A549 (cell line): ENCODE measurements around the gene PIAS4.

Experiments used
- CEBPB ChIP-seq, 2 experiments: fragments of >200 bp in 1 of 2; sonication (Bioruptor Twin) in 1 of 2; formaldehyde crosslinking in 1 of 2; IDR thresholded peaks; 2 replicates each; pipeline ENCODE4 v1.6.1; 2012 to 2016
- CTCF ChIP-seq: fragments of >200 bp; sonication (Bioruptor Twin); formaldehyde crosslinking; IDR thresholded peaks from 3 replicates; pipeline ENCODE4 v1.5.1; 2016
- ELK1 ChIP-seq: fragments of 150-350 bp; IDR thresholded peaks from 2 replicates; pipeline ENCODE4 v1.6.1; 2014; ENCODE audit warnings: low read depth, mild to moderate bottlenecking, low read length
- EP300 ChIP-seq, 2 experiments: fragments of >200 bp; sonication (Bioruptor Twin); formaldehyde crosslinking; IDR thresholded peaks; 2 replicates in 1 of 2; 3 replicates in 1 of 2; pipeline ENCODE4 v1.6.1; 2016 to 2017
- ESRRA ChIP-seq: fragments of 150-350 bp; IDR thresholded peaks from 2 replicates; pipeline ENCODE4 v1.6.1; 2014; ENCODE audit warnings: mild to moderate bottlenecking, low read length, borderline replicate concordance
- HOXB13 ChIP-seq: fragments of 250-450 bp; sonication (Bioruptor Pico); IDR thresholded peaks from 2 replicates; pipeline ENCODE4 v1.5.0; 2020; ENCODE audit warnings: low read depth, mild to moderate bottlenecking, moderate library complexity
- MAFK ChIP-seq: fragments of 450-650 bp; IDR thresholded peaks from 2 replicates; pipeline ENCODE4 v1.6.1; 2014; ENCODE audit not compliant: partially characterized antibody
- MYC ChIP-seq: IDR thresholded peaks from 2 replicates; pipeline ENCODE4 v1.6.1; 2012; ENCODE audit warnings: mild to moderate bottlenecking, inconsistent platforms, low read length, improper control_type of control experiment, borderline replicate concordance
- NFE2L2 ChIP-seq: fragments of 150-350 bp; conservative IDR thresholded peaks from 2 replicates; pipeline ENCODE4 v1.6.1; 2014; ENCODE audit warnings: low read length
- RAD21 ChIP-seq, 2 experiments: fragments of >200 bp in 1 of 2; sonication (Bioruptor Twin) in 1 of 2; formaldehyde crosslinking in 1 of 2; IDR thresholded peaks in 1 of 2; conservative IDR thresholded peaks in 1 of 2; 2 replicates in 1 of 2; 3 replicates in 1 of 2; pipeline ENCODE4 v1.6.1; 2012 to 2018; ENCODE audit warnings: inconsistent platforms in 1 of 2
- RCOR1 ChIP-seq: fragments of 150-350 bp; IDR thresholded peaks from 2 replicates; pipeline ENCODE4 v1.6.1; 2014; ENCODE audit warnings: antibody characterized with exemption, low read length, low read depth
- REST ChIP-seq: fragments of 200-600 bp; sonication (generic); IDR thresholded peaks from 2 replicates; pipeline ENCODE4 v1.6.1; 2016; ENCODE audit warnings: antibody characterized with exemption, mild to moderate bottlenecking, moderate library complexity
- RFX5 ChIP-seq: fragments of 450-650 bp; IDR thresholded peaks from 2 replicates; pipeline ENCODE4 v1.7.1; 2014; ENCODE audit warnings: antibody characterized with exemption, mild to moderate bottlenecking, moderate library complexity
- RNF2 ChIP-seq: fragments of 200-600 bp; sonication (generic); IDR thresholded peaks from 2 replicates; pipeline ENCODE4 v1.6.1; 2016; ENCODE audit warnings: low read depth, mild to moderate bottlenecking, antibody characterized with exemption, moderate library complexity, borderline replicate concordance

- TF ChIP-seq CTCF (no peak), ELK1 (no peak), RFX5 (no peak), MAFK (no peak), RAD21 (conservative IDR thresholded peaks at IDR 0.05 in 1 of 2, IDR thresholded peaks at IDR 0.05 in 1 of 2) (no peak), EP300 (IDR thresholded peaks at IDR 0.05) (no peak), NFE2L2 (no peak), RNF2 (no peak), CEBPB (IDR thresholded peaks at IDR 0.05) (no peak), REST (no peak), ESRRA (no peak), HOXB13 (no peak), RCOR1 (no peak), MYC (no peak)
Measured at GRCh38 chr19:4066682-4067395, 59.3 kb downstream of the PIAS4 start, which contains the start of gene ZBTB7A.
